Pulmonary artery endothelial cell (primary cell): Measurements from ENCODE around the gene CILP2. TPM values are rescaled to one million over a fixed set of nuclear protein-coding genes. Genes with fewer than 3 reads are reported as not detected.

ENCODE experiments used
- DNase-seq: peaks from one replicate; pipeline ENCODE4 v3.0.0-alpha.2; 2011; ENCODE audit warnings: low read depth, low spot score
- total RNA-seq: library from RNA; depleted of rRNA; stranded (reverse); fragments of >200 nt; gene quantifications from 2 replicates; pipeline ENCODE4 v1.2.3, GENCODE V29; 2014

The CILP2 gene
- total RNA-seq, 1 donor from 2014 or later, result not detected

DNA sequence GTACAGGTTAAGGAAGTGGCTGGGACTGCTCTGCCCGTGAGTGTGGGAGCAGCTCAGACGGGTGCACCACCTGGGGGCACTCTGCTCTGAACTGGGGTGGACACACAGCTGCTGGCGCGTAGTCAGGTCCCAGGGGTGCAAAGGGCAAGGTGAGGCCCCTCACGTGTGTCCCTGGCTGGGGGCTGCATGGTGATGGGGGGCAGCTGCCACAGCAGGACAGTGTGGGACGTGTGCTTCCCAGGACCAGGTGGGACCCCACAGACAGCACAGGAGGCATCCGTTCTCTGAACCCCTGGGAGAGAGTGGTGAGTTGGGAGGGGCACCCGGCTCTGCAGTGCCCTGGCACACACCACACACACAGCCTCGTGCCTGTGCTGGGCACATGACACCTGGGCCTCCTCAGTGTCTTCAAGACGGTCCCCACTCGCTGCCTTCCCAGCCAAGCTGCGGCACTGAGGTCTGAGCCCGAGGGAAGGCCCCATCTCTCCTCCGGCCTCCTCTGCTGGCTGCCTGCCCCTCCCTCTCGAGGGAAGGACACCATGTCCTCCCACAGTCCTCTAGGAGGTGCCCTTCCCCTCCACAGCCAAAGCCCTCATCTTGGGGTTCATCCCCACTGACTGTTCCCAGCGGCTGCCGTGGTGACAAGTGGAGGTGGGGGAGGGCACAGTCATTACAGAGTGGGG is 24.7 kb downstream of the CILP2 start:
- no peak for DNase-seq

DNA sequence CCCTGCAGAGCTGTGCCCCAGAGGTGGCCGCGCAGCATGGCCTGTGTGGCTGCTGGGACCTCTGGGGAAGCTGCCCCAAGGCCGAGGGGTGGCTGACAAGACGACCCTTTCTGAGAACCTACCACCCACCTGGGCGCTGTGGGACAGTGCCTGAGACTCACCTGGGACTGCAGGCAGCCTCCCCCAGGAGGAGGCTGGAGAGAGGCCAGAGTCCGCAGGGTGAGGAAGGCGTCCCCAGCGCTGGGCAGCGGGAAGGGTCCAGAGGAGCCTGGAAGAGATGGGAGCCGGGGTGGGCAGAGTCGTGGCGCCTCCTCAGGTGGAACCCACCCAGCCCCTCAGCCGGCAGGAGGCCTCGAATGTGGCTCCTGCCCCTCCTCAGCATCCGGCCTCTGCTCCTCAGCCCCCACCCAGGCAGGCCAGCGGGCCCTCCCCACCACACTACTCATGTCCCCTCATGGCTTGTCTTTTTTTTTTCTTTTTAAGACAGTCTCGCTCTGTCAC is 25.3 kb downstream of the CILP2 start:
- DNase-seq, result no peak

DNA sequence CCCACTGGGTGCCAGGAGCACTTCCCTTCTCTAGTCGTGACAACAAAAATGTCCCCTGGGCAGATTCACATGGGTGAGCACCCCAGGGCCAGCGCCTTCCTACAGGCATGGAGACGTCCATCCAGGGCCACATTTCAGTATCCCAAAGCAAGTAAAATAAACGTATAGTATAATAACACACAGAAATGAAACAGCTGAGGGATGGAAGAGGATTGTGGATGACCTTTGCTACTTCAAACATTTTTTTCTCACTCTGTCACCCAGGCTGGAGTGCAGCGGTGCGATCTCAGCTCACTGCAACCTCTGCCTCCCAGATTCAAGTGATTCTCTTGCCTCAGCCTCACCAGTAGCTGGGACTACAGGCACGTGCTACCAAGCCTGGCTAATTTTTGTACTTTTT is 28.2 kb downstream of the CILP2 start:
- DNase-seq, result no peak

DNA sequence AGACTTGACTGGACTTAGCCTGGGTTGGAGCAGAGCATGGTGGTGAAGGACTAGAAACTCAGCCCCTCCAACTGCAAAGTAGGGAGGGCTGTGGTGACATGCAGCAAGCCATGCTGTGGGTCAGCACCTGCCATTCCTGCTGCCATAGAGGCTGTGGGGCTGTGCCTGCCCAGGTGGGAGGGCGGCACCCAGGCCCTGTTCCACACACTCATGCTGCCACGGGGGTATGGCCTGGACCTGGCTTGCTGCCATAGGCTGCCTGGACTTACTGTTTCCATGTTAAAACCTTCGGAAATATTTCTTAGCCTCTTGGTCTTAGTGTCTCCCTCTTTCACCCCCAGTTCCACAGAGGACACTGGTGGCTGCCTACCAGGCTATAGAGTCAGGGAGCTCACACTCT is 29.3 kb downstream of the CILP2 start:
- DNase-seq, result no peak

DNA sequence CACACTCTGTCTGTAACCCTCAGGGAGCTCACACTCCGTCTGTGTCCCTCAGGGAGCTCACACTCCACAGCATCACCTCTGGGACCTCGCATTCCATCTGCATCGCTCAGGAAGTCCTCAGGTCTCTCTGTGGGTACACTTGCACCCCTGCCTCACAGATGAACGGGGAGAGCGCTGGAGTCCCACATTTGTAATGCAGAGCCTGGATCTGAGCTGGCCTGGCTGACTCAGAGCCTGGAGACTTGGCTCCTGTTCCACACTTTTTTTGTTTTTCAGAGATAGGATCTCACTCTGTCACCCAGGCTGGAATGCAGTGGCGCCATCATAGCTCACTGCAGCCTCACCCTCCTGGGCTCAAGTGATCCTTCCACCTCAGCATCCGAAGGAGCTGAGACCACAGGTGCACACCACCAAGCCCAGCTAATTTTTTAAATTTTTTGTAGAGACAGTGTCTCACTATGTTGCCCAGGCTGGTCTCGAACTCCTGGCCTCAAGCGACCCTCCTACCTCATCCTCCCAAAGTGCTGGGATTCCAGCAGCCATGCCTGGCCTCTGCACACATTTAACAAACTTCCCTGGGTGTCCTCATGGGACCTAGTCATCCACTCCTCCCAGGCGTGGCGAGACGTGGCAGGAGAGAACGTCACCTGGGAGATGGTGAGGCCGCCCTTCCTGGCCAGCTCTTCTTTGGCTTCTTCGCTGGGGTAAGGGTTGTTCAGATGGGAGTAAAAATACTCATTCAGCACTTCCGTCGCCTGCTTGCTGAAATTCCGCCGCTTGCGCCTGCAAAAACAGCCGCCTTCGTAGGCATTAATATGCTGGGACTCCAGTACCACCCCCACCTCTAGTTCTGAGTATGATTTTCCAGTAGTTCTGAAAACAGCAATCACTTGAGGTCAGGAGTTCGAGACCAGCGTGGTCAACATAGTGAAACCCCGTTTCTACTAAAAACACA is 31.0 kb downstream of the CILP2 start:
- no peak for DNase-seq

DNA sequence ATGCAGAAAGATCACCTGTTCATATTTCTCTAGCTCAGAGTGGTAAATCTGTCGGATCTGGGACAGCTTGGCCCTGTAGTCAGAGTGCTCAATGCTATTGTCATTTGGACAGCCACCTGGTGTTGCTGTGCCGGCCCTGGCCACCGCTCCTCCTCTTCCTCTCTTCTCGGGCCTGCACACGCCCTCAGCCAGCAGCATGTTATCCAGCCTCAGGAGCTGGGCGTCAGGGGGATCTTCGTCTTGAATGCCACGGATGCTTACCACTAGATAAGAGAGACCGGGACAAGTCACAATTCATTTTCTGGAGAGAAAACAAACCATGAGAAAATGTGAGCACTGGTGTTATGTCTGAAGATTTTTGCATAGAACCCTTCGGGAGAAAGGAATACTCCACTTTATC is 32.5 kb downstream of the CILP2 start:
- DNase-seq, result no peak

DNA sequence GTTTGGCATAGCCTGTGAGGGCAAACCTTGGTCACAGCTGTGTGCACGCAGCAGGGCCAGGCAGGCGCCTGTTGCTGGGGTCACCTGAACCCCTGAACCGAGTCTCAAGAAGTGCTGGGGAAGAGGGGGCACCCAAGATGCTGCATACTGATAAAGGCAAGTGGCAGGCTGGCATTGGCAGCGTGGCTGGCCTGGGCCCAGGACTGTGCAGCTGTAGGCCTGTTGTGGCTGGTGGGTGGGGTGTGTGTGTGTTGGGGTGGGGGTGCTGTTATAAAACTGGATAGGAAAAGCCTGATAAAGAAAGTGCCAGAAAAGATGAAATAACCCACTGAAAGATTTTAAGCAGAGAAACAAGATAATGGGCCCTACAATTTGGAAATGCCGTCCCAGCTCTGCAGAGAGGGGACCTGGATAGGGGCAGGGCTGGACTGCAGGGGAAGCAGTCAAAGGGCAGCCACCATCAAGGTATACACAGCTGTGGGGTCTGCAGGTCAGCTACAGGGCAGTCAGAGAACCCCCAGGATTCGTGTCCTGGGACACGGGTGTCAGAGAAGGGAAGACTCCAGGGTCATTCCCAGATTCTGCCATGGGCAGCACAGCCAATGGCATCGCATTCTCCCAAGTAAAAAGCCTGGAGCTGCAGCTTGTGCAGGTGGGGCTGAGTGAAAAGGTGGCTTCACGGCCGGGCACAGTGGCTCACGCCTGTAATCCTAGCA is 33.2 kb downstream of the CILP2 start:
- no peak for DNase-seq

DNA sequence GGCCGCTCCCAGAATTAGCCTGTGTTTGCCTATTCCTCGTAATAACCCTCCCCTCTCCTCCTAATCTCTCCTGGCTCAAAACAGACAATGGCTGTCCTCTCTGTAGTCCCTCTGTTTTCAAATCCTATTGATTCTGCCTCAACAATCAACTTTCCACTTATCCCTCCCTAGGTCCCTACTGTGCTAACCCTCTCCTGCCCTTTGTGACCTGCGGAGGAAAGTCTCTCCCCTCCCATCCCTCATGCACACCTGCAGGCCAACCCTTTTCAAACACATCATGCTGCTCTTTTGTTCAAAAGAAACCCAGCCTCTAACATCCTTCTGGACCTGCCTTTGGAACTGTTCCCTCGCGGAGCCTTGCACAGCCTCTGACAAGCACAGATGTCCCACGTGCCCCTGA is 37.3 kb downstream of the CILP2 start:
- no peak for DNase-seq

DNA sequence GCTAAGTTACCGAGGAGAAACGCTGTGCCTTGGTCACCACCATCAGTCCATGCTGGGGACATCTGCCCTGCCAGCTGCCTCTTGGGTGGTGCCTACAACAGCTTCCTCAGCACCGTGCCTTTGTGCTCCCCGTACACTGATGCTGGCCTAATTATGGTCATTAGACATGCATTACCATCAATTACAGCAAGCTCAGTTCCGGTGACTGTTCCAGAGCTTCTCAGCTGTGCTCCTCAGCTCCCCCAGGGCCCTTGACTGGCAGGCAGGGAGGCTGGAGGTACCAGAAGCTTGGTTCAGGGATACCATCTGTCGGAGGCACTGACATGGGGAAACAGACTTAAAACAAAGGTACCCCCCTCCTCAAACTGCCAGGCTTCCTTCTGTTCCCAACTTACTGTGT is 40.2 kb downstream of the CILP2 start:
- DNase-seq, result no peak

DNA sequence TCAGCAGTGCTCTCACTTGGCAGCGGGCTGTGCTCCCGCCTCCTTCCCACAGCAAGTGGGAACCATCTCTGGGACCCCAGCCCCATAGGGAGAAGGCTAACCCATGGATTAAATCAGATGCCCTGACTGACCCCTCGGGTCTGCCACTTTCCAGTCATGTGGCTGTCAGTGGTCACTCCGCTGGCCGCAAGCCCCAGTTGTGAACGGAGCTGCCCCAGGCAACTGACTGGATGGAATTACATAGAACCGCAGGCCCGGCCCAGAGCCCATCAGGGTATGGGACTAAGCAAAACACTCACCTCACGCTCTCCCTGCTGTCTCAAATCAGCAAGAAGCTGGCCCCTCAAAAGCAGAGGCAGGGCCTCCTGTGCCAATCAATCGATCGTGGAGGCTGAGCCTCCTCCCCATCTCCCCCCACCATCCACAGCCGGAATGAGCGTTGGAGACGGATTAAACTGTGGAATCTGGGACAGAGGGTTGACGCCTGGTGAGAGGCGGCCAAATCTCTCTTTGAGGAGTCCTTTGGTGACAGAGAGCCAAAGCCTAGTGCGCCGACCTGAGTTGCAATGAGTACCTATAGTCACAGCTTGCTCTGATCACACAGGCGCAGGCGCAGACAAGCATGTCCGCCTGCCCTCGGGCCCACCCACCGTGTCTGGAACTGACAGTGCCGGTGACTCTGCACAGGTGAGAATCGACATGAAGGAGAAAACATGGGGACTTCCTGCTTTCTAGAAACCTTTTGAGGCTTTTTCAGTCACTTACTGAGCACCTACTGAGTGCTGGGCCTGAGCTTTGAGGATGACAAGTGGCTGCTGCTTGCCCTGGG is 41.7 kb downstream of the CILP2 start:
- no peak for DNase-seq

DNA sequence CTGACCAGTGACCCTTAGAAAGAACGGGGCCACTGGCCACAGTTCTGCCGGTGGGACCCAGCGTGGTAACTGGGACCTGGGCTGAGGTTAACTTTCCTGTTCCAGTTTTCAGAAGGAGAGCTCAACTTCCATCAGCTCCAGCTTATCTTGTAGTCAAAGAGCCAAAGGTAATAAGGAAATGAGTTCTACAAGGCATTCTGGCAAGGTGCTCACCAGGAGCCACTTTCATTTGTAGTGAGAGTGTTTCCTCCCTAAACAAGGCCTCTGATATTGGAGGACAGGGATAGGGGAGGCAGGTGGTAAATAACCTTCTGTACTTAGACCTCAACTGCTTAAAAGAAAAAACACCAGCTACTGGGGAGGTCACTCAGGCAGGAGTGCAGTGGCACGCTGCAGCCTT is 42.4 kb downstream of the CILP2 start:
- no peak for DNase-seq

DNA sequence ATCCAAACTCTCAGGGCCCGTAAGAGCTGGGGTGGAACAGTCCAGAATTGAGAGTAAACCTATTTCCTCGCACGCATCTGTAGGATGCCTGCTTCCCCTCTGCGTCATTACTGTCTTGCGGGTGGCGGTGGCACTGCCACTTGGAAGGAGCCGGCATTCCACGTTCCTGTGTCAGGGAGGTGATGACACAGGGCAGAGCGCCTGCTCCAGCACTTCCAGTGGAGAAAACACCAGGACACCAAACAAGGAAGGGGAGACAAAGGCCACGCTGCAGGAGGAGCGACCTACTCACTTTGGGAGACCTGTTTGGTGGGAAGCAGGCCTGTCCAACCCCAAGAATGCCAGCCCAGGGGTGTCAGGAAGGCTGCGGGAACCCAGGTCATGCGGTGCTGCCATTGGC is 43.3 kb downstream of the CILP2 start:
- no peak for DNase-seq

DNA sequence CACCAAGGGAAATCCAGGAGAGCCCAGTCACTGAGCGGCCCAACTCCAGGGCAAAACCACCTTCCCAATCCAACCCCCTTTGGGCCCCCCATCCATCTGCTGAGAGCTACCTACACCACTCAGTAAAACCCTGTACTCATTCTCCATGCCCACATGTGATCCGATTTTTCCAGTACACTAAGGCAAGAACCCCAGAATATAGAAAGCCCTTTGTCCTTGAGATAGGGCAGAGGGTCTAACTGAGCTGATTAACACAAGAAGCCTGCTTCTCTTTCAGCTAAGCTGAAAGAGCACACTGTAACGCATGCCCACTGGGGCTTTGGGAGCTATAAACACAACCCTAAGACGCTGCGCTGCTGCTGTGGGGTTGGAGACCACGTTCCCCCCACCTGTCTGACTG is 44.4 kb downstream of the CILP2 start:
- no peak for DNase-seq

DNA sequence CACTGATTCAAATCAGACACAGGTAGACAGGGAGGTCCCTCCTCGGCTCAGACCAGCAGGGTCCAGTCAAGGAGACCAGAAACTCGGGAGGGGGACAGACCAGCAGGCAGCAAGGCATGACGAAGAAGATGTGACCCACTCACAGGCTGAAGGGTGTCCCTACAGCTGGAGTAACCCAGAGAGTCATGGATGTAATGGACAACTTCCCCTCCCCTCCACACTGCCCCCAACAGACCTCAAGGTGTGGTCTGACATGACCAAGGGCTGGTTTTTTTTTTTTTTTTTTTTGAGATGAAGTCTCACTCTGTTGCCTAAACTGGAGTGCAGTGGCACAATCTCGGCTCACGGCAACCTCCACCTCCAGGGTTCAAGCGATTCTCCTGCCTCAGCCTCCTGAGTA is 46.3 kb downstream of the CILP2 start:
- DNase-seq, result no peak

DNA sequence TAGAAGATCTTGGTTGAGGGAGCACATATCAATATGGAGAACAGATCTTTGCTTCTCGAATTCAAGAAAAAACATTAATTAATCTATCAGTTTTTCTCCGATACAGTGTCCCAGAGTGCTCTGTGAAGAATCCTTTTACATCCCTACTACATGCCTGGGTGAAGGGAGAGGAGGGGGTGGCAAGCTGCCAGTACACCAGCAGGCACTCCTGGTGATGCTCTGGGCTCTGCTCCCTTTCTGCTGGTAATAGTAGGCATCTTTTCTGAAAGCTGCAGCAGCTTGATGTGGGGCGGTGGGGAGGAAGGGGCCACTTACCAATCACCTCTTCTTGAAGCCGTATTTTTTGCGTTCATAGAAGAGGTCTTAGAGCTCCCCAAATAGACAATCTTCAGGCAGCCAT is 49.7 kb downstream of the CILP2 start:
- no peak for DNase-seq

DNA sequence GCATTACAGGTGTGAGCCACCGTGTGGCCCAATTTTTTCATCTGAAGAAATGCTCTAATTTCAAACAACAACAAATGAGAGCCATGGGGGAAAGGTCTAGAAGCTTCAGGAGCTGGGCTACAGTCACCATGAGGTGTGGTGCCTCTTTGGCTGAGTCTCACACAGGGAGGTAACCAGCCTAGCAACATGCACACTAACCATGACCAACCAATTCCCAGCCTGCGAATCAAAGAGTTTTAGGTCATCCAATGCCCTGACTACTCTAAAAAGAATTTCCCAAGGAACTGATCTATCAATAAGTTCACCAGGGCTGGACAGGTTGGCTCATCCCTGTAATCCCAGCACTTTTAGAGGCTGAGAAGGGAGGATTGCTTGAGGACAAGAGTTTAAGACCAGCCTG is 50.5 kb downstream of the CILP2 start:
- no peak for DNase-seq

DNA sequence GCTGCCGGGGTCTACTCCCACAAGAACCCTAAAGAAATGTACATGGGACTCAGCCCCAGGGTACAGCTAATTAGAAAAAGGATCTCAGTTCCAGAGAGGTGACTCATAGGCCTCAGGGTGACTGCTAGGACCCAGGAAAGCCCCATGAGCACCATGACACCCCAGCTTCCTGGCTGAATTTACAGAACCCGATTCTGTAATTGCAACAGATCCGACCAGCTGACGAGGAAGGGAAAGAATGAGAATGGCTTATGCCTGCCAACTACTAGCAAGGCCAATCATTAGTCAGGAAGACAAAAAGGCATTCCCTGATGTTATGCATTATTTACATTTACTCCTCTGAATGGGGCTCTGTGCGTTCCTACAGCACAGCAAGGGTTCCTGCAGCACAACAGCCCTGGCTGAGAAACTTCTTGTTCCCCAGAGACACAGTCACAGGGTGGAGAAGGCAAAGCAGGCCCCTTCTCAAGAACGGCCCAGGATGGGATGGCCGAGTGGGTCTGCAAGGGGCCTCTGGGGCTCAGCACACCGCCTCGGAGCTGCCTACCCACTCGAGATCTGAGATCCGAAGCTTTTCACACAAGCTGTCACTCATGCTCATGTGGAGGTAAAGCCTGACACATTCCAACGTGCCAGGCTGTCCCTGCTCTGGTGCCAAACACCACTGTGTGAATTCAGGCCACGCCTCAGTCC is 53.2 kb downstream of the CILP2 start:
- DNase-seq, result no peak

DNA sequence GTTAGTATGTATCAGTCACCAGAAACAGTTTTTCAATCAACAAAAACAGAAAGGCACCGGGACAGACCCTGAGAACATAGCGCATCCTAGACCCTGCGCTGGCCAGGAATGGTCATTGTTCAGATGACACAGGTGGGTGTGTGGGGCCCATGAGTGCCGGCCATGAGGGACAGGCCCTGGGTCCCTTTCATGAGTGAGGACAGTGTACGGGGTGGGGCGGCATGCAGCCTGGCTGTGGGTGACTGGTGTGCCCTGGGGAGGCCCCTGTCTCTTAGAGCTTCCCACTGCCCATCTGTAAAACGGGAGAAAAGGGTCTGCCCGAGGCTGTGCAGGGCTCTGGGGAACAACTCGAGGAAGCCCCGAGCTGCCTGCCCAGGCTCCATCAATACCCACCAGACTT is 54.6 kb downstream of the CILP2 start:
- no peak for DNase-seq

DNA sequence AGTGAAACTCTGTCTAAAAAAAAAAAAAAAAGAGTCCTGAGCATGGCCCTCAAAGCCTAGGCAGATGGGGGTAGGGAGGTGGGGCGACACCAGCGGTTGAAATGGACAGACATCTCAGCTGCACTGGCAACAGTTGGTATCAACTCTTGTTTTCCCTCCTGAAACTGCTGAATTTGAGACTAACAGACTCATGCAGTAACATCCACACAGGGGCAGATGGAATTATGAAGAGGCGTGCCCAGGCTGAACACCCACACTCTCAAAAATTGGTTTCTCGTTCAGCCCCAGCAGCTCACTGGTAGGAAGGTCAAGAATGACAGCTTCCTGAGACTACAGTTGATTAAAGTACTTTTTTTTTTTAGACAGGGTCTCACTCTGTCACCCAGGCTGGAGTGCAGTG is 56.3 kb downstream of the CILP2 start:
- no peak for DNase-seq

DNA sequence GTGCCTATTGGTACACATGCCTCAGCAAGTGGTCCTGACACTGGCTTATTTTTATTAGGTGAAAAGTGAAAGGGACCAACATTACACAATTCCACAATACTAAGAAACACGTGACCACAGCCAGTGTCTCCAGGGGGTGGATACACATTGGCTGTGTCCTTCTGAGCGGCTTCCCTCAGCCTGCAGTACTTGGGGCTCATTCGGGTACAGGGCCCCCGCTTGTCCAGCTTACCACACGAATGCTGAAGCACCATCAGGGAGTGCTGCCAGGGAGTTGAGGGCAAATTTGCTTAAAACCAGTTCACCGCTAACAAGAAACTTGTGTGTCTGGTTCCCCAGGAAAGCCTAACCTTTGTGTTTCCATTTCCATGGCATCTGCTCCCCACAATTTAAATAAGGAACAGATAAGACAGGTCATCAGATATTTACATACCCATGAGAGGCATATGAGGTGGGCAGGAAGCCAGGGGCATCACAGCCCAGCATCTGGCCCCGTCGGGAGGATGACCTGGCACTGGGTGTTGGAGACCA is 57.2 kb downstream of the CILP2 start:
- DNase-seq, result no peak
